HepG2 (cell line): ENCODE measurements around the gene KLHL30. TPM values are rescaled to one million over a fixed set of nuclear protein-coding genes. Genes with fewer than 3 reads are reported as not detected.

ENCODE experiments used
- ASH2L ChIP-seq: fragments of 300-600, 200-600 bp; sonication (generic); IDR thresholded peaks from 2 replicates; pipeline ENCODE4 v1.7.0; 2017; ENCODE audit warnings: low read depth, mild to moderate bottlenecking, moderate library complexity, mixed read lengths, low read length; ENCODE audit not compliant: insufficient read length
- E2F1 ChIP-seq: sonication (generic); formaldehyde crosslinking; IDR thresholded peaks from 2 replicates; pipeline ENCODE4 v1.5.0; 2020; ENCODE audit warnings: missing genetic modification reagents
- GZF1 ChIP-seq: sonication (generic); formaldehyde crosslinking; IDR thresholded peaks from 2 replicates; pipeline ENCODE4 v1.5.1; 2020; ENCODE audit warnings: mild to moderate bottlenecking, missing genetic modification reagents
- MXI1 ChIP-seq: IDR thresholded peaks from 3 replicates; pipeline ENCODE4 v1.6.1; 2012; ENCODE audit warnings: low read depth, low read length, inconsistent platforms, borderline replicate concordance
- NFAT5 ChIP-seq: sonication (generic); formaldehyde crosslinking; IDR thresholded peaks from 2 replicates; pipeline ENCODE4 v1.4.0; 2020; ENCODE audit warnings: missing genetic modification reagents
- NKX3-1 ChIP-seq: sonication (generic); formaldehyde crosslinking; IDR thresholded peaks from 2 replicates; pipeline ENCODE4 v1.5.0; 2020; ENCODE audit warnings: missing genetic modification reagents
- PREB ChIP-seq: sonication (generic); formaldehyde crosslinking; IDR thresholded peaks from 2 replicates; pipeline ENCODE4 v1.4.0; 2020; ENCODE audit warnings: missing genetic modification reagents
- SNAI1 ChIP-seq: sonication (generic); formaldehyde crosslinking; IDR thresholded peaks from 2 replicates; pipeline ENCODE4 v1.5.0; 2020; ENCODE audit warnings: mild to moderate bottlenecking, missing genetic modification reagents, borderline replicate concordance
- TCF12 ChIP-seq, 2 experiments: fragments of 450-650 bp in 1 of 2; sonication (generic) in 1 of 2; formaldehyde crosslinking in 1 of 2; IDR thresholded peaks; 2 replicates each; pipeline versions ENCODE4 v1.6.1 to v1.8.0; 2017 to 2022; ENCODE audit warnings: antibody characterized with exemption in 1 of 2, mild to moderate bottlenecking in 1 of 2, missing genetic modification reagents in 1 of 2, moderate library complexity in 1 of 2
- TFDP1 ChIP-seq: IDR thresholded peaks from 2 replicates; pipeline ENCODE4 v1.6.1; 2016; ENCODE audit warnings: missing compliant biosample characterization, missing genetic modification reagents, borderline replicate concordance
- ZBTB33 ChIP-seq: sonication (generic); formaldehyde crosslinking; IDR thresholded peaks from 2 replicates; pipeline ENCODE4 v1.4.0; 2020; ENCODE audit warnings: missing genetic modification reagents
- ZFP1 ChIP-seq: IDR thresholded peaks from 2 replicates; pipeline ENCODE4 v1.6.1; 2016
- ZNF143 ChIP-seq: sonication (generic); formaldehyde crosslinking; IDR thresholded peaks from 2 replicates; pipeline ENCODE4 v1.4.0; 2020; ENCODE audit warnings: missing genetic modification reagents
- ZNF3 ChIP-seq: IDR thresholded peaks from 2 replicates; pipeline ENCODE4 v1.7.0; 2017; ENCODE audit warnings: inconsistent platforms
- ZNF329 ChIP-seq: sonication (generic); formaldehyde crosslinking; IDR thresholded peaks from 2 replicates; pipeline ENCODE4 v1.9.0; 2021; ENCODE audit warnings: low read depth, mild to moderate bottlenecking, missing genetic modification reagents
- ZNF747 ChIP-seq: sonication (generic); formaldehyde crosslinking; IDR thresholded peaks from 2 replicates; pipeline ENCODE4 v1.8.1; 2023; ENCODE audit warnings: missing genetic modification reagents, mild to moderate bottlenecking, borderline replicate concordance
- ZNF878 ChIP-seq: sonication (generic); formaldehyde crosslinking; IDR thresholded peaks from 2 replicates; pipeline ENCODE4 v1.8.1; 2023; ENCODE audit warnings: mild to moderate bottlenecking, missing genetic modification reagents, moderate library complexity
- ZSCAN9 ChIP-seq: IDR thresholded peaks from 2 replicates; pipeline ENCODE4 v1.6.1; 2016; ENCODE audit warnings: borderline replicate concordance
- polyA plus RNA-seq, 8 experiments: library from polyadenylated mRNA; depleted of rRNA in 3 of 8; stranded (reverse) in 7 of 8; unstranded in 1 of 8; fragments of >200 nt; fragmentation: Illumina TruSeq in 4 of 8; extraction: Trizol in 4 of 8; gene quantifications; 2 replicates each; pipeline versions ENCODE4 v1.2.1 to v1.2.3, GENCODE V29; 2011 to 2016; ENCODE audit warnings: low read depth in 4 of 8, missing spikeins in 1 of 8, mixed read lengths in 1 of 8; ENCODE audit not compliant: insufficient read depth in 1 of 8
- total RNA-seq, 5 experiments: library from RNA; depleted of rRNA; stranded (reverse); fragments of >200 nt; fragmentation: Illumina TruSeq; extraction: Trizol; gene quantifications; 2 replicates each; pipeline ENCODE4 v1.2.3, GENCODE V29; 2016; ENCODE audit warnings: low read depth in 1 of 5

Gene KLHL30
- total and polyA plus RNA-seq, 2 of the 13 experiments (the other 11 are each of a cell fraction or from before 2014, with no cell fraction given) = 0.05 TPM; not detected in 1

- no peak for TF ChIP-seq NFAT5 (CRISPR knock-in tag)
- TF ChIP-seq ZSCAN9 (CRISPR knock-in tag) = no peak
- TF ChIP-seq ZNF878 (CRISPR knock-in tag) = no peak
- TF ChIP-seq ASH2L = no peak
- TF ChIP-seq ZBTB33 (CRISPR knock-in tag) = no peak
- no peak for TF ChIP-seq NKX3-1 (CRISPR knock-in tag)
- TF ChIP-seq ZFP1 (CRISPR knock-in tag) = no peak
- TF ChIP-seq ZNF747 (CRISPR knock-in tag) = no peak
- TF ChIP-seq PREB = no peak
- no peak for TF ChIP-seq ZNF3 (CRISPR knock-in tag)
- no peak for TF ChIP-seq TCF12 (IDR thresholded peaks at IDR 0.05)
- no peak for TF ChIP-seq TCF12 (CRISPR knock-in tag; IDR thresholded peaks at IDR 0.05)
- TF ChIP-seq TFDP1 (CRISPR knock-in tag) = no peak
- no peak for TF ChIP-seq SNAI1 (CRISPR knock-in tag)
- TF ChIP-seq ZNF329 (CRISPR knock-in tag) = peak; percentile 86; the same call in 1 of the 2 replicates
- TF ChIP-seq GZF1 (CRISPR knock-in tag) = no peak
- no peak for TF ChIP-seq E2F1 (CRISPR knock-in tag)
- 0 out of 2 replicates have a peak, but pooled peaks have one; percentile 30 for TF ChIP-seq ZNF143 (CRISPR knock-in tag)
- TF ChIP-seq MXI1 = no peak
Measured at GRCh38 chr2:238160206-238161129, 22.0 kb downstream of the KLHL30 start (continued).
